ENCODE data around the gene COX8A. TPM values are rescaled to one million over a fixed set of nuclear protein-coding genes. Genes with fewer than 3 reads are reported as not detected.

The COX8A gene
- total and polyA plus RNA-seq, 9 of the 15 experiments (the other 6 are each of a cell fraction or from before 2014, with no cell fraction given) = 274 to 1,206 (median 526) TPM

DNA sequence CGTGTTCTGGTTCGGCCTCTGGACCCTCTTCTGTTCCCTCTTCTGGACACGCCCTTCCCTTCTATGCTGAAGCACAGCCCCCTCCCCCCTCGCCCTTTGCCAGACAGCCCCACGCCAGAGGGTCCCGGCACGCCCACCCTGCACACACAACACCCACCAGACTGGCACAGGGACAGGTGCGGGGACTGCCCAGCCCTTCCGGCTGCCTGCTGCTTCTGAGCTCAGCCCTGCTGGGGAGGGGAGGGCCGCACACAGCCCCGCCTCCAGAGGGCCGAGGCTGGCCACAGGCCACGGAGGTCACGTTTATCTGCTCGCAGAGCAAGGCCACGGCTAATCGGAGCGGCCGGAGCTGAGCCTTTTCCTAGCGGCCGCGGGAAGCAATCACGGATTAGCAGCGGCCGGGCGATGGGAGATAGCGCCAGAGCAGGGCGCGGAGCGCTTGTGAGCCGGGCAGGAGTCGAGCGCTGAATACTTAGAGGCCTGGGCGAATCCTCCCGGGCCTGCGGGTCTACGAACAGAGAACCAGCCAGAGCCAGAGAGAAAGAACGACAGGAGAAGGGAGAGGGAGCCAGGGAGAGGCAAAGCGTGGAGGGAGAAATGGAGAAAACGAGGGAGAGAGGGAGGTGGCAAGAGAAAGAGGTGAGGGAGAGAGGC, 33.3 kb downstream of the COX8A start (continued):
- TF ChIP-seq KLF1 (tag; IDR thresholded peaks at IDR 0.05) = no peak
- TF ChIP-seq HCFC1 (IDR thresholded peaks at IDR 0.05; ENCODE audit: low read depth, low read length) = peak; percentile 27; the same call in 1 of the 2 replicates
- TF ChIP-seq, protein P1, sequence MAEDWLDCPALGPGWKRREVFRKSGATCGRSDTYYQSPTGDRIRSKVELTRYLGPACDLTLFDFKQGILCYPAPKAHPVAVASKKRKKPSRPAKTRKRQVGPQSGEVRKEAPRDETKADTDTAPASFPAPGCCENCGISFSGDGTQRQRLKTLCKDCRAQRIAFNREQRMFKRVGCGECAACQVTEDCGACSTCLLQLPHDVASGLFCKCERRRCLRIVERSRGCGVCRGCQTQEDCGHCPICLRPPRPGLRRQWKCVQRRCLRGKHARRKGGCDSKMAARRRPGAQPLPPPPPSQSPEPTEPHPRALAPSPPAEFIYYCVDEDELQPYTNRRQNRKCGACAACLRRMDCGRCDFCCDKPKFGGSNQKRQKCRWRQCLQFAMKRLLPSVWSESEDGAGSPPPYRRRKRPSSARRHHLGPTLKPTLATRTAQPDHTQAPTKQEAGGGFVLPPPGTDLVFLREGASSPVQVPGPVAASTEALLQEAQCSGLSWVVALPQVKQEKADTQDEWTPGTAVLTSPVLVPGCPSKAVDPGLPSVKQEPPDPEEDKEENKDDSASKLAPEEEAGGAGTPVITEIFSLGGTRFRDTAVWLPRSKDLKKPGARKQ (CRISPR knock-in tag; IDR thresholded peaks at IDR 0.05) = no peak
- TF ChIP-seq SUPT5H (IDR thresholded peaks at IDR 0.05) = no peak
- TF ChIP-seq TEAD4 (IDR thresholded peaks at IDR 0.05; ENCODE audit: low read length) = peak; percentile 92
- no peak for TF ChIP-seq TEAD4 (CRISPR knock-in tag; IDR thresholded peaks at IDR 0.05; ENCODE audit: borderline replicate concordance)
- TF ChIP-seq ZBTB9 (CRISPR knock-in tag; IDR thresholded peaks at IDR 0.05) = peak; percentile 100
- no peak for TF ChIP-seq SREBF2 (CRISPR knock-in tag; IDR thresholded peaks at IDR 0.05)
- no peak for TF ChIP-seq ZKSCAN8 (CRISPR knock-in tag; IDR thresholded peaks at IDR 0.05)
- TF ChIP-seq CREM (IDR thresholded peaks at IDR 0.05; ENCODE audit: low read depth) = peak; percentile 83
- peak; percentile 49 for TF ChIP-seq RBM22 (IDR thresholded peaks at IDR 0.05; ENCODE audit: low read depth, low read length, poor library complexity, severe bottlenecking)
- TF ChIP-seq POLR2H (tag; IDR thresholded peaks at IDR 0.05; ENCODE audit: low read depth) = no peak
- TF ChIP-seq, protein P2, sequence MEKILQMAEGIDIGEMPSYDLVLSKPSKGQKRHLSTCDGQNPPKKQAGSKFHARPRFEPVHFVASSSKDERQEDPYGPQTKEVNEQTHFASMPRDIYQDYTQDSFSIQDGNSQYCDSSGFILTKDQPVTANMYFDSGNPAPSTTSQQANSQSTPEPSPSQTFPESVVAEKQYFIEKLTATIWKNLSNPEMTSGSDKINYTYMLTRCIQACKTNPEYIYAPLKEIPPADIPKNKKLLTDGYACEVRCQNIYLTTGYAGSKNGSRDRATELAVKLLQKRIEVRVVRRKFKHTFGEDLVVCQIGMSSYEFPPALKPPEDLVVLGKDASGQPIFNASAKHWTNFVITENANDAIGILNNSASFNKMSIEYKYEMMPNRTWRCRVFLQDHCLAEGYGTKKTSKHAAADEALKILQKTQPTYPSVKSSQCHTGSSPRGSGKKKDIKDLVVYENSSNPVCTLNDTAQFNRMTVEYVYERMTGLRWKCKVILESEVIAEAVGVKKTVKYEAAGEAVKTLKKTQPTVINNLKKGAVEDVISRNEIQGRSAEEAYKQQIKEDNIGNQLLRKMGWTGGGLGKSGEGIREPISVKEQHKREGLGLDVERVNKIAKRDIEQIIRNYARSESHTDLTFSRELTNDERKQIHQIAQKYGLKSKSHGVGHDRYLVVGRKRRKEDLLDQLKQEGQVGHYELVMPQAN (IDR thresholded peaks at IDR 0.05; ENCODE audit: borderline replicate concordance) = no peak
- TF ChIP-seq NFATC3 (IDR thresholded peaks at IDR 0.05) = no peak
- no peak for TF ChIP-seq ZNF57 (CRISPR knock-in tag; IDR thresholded peaks at IDR 0.05)
- TF ChIP-seq, protein P3, sequence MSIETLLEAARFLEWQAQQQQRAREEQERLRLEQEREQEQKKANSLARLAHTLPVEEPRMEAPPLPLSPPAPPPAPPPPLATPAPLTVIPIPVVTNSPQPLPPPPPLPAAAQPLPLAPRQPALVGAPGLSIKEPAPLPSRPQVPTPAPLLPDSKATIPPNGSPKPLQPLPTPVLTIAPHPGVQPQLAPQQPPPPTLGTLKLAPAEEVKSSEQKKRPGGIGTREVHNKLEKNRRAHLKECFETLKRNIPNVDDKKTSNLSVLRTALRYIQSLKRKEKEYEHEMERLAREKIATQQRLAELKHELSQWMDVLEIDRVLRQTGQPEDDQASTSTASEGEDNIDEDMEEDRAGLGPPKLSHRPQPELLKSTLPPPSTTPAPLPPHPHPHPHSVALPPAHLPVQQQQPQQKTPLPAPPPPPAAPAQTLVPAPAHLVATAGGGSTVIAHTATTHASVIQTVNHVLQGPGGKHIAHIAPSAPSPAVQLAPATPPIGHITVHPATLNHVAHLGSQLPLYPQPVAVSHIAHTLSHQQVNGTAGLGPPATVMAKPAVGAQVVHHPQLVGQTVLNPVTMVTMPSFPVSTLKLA (conservative IDR thresholded peaks at IDR 0.05) = peak in 1 of 2 experiments; percentile 77; a peak in 2 of 4 replicates
- no peak for TF ChIP-seq ZNF444 (CRISPR knock-in tag; IDR thresholded peaks at IDR 0.05)
- TF ChIP-seq HDAC3 (IDR thresholded peaks at IDR 0.05; ENCODE audit: borderline replicate concordance, partially characterized antibody) = no peak
- TF ChIP-seq, protein P4, sequence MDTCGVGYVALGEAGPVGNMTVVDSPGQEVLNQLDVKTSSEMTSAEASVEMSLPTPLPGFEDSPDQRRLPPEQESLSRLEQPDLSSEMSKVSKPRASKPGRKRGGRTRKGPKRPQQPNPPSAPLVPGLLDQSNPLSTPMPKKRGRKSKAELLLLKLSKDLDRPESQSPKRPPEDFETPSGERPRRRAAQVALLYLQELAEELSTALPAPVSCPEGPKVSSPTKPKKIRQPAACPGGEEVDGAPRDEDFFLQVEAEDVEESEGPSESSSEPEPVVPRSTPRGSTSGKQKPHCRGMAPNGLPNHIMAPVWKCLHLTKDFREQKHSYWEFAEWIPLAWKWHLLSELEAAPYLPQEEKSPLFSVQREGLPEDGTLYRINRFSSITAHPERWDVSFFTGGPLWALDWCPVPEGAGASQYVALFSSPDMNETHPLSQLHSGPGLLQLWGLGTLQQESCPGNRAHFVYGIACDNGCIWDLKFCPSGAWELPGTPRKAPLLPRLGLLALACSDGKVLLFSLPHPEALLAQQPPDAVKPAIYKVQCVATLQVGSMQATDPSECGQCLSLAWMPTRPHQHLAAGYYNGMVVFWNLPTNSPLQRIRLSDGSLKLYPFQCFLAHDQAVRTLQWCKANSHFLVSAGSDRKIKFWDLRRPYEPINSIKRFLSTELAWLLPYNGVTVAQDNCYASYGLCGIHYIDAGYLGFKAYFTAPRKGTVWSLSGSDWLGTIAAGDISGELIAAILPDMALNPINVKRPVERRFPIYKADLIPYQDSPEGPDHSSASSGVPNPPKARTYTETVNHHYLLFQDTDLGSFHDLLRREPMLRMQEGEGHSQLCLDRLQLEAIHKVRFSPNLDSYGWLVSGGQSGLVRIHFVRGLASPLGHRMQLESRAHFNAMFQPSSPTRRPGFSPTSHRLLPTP (IDR thresholded peaks at IDR 0.05; ENCODE audit: borderline replicate concordance, extremely low read depth, insufficient read length) = no peak

Measured in K562 (cell line).